ENCODE data around the gene KAZN. TPM values are rescaled to one million over a fixed set of nuclear protein-coding genes. Genes with fewer than 3 reads are reported as not detected.

KAZN gene
- total RNA-seq, 1 donor, result 3.9 TPM

DNA sequence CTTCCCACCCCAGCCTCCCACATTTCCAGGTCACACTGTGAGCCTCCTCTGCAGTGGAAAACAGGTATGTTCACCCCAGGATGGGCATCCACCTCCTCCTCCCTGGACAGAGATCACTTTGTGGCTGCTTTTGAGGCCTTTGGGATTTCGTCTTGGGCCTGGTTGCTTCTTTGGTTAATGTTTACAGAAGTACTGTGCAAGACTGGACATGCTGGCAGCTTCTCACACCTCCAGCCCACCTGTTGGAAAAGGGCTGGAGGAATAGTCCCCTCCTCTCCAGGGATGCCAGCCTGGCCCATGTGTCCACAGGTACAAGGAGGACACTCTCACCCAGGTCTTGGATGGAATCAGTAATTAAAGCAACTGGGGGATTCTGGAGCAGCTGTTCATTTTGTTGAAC, 56.1 kb downstream of the KAZN start:
- DNase-seq (ENCODE audit: low read depth), result no peak
- TF ChIP-seq, protein P1, sequence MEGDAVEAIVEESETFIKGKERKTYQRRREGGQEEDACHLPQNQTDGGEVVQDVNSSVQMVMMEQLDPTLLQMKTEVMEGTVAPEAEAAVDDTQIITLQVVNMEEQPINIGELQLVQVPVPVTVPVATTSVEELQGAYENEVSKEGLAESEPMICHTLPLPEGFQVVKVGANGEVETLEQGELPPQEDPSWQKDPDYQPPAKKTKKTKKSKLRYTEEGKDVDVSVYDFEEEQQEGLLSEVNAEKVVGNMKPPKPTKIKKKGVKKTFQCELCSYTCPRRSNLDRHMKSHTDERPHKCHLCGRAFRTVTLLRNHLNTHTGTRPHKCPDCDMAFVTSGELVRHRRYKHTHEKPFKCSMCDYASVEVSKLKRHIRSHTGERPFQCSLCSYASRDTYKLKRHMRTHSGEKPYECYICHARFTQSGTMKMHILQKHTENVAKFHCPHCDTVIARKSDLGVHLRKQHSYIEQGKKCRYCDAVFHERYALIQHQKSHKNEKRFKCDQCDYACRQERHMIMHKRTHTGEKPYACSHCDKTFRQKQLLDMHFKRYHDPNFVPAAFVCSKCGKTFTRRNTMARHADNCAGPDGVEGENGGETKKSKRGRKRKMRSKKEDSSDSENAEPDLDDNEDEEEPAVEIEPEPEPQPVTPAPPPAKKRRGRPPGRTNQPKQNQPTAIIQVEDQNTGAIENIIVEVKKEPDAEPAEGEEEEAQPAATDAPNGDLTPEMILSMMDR (IDR thresholded peaks at IDR 0.05; ENCODE audit: insufficient read depth, low read length), result no peak
- no peak overlapping the region for H3K4me3 ChIP-seq (ENCODE audit: low read depth, low read length)

DNA sequence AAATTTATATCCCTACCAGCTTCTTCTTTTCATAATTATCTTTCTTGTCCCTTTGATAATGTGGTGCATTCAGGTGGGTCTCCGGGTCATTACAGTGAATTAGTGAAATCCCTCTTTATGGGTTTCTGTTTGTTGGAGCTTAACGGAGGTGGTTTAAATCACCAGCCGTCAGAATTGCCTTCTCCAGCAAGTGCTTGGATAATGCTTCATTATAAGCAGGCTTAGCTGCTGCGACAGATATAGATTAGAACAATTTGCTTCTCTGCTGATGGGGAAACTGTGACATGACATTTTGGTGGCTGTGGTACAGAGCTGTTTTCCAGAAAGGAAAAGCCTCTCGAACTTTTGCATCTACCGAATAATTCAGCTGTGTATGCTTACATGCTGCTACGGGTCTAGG, 56.9 kb downstream of the KAZN start:
- no peak for DNase-seq (ENCODE audit: low read depth)
- TF ChIP-seq, protein P1 (IDR thresholded peaks at IDR 0.05; ENCODE audit: insufficient read depth, low read length), result no peak
- H3K4me3 ChIP-seq (ENCODE audit: low read depth, low read length), result no peak overlapping the region

DNA sequence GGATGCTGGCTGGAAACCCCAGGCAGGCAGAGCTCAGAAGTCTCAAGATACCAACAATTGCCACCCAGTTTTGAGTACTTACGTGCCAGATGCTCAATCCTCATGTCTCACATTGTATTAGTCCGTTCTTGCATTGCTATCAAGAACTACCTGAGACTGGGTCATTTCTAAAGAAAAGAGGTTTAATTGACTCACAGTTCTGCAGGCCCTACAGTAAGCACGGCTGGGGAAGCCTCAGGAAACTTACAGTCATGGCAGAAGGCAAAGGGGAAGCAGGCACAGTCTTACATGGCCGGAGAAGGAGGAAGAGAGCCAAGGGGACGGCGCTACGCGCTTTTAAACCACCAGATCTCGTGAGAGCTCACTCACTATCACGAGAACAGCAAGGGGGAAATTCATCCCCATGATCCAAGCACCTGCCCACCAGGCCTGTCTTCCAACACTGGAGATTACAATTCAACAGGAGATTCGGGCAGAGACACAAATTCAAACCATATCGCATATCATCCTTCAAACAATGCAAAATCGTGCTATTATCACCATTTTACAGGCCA, 58.0 kb downstream of the KAZN start:
- TF ChIP-seq, protein P1 (IDR thresholded peaks at IDR 0.05; ENCODE audit: insufficient read depth, low read length), result no peak
- DNase-seq (ENCODE audit: low read depth), result no peak
- no peak overlapping the region for H3K4me3 ChIP-seq (ENCODE audit: low read depth, low read length)

DNA sequence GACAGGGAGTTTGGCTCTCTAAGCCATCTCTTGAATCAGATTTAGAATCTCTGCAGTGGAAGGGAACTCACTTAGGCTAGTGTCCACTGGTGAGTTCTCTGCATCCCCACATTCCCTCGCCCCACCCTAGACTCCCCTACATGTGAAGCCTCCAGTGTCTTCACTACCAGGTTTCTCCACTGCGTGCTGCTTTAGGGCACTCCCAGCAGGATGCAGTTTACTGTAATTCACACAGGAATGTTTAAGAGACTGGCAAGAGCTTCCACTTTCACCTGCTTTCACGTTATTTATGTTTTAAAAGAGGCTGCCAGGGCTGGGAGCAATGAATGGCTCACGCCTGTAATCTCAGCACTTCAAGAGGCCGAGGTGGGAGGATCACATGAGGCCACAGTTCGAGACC, 60.2 kb downstream of the KAZN start:
- TF ChIP-seq, protein P1 (IDR thresholded peaks at IDR 0.05; ENCODE audit: insufficient read depth, low read length), result no peak
- no peak overlapping the region for H3K4me3 ChIP-seq (ENCODE audit: low read depth, low read length)
- no peak for DNase-seq (ENCODE audit: low read depth)

DNA sequence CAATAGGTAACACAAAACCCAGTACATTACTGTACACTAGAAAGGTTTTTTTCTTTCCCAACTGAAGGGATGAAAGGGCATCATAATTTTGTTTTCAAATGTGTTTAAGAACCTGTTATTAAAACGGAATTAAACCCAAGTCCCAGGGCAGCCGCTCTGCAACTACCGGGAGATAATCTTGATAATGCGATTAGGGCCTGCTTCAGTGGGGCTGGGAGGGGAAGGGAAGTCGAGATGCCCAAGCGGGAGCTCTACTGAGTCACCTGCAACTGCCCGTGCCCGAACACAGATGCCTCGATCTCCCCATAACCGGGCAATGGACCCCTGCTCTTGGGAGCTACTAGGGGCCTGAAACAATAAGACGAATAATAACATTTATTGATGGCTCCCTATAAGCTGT, 61.4 kb downstream of the KAZN start:
- TF ChIP-seq, protein P1 (IDR thresholded peaks at IDR 0.05; ENCODE audit: insufficient read depth, low read length), result no peak
- DNase-seq (ENCODE audit: low read depth), result no peak
- H3K4me3 ChIP-seq (ENCODE audit: low read depth, low read length), result no peak overlapping the region

DNA sequence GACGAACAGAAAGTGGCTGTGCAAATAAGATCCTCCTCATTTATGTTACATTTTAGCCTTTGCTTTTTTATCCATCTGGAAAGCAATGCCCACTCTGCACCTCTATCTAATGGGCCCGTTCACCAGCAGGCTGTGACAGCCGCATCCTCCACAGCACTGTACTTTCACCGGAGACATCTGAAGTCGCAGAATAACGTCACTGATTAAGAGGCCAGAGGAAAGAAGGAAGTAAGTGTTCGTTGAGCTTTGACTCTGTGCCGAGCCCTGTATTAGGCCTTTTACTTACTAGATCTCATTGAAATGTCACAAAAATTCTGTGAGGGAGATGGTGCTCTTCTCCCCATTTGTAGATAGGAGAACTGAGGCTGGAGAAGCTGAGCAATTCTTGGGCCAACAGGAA, 62.3 kb downstream of the KAZN start:
- peak overlapping the region; percentile 9 for H3K4me3 ChIP-seq (ENCODE audit: low read depth, low read length)
- TF ChIP-seq, protein P1 (IDR thresholded peaks at IDR 0.05; ENCODE audit: insufficient read depth, low read length), result no peak

DNA sequence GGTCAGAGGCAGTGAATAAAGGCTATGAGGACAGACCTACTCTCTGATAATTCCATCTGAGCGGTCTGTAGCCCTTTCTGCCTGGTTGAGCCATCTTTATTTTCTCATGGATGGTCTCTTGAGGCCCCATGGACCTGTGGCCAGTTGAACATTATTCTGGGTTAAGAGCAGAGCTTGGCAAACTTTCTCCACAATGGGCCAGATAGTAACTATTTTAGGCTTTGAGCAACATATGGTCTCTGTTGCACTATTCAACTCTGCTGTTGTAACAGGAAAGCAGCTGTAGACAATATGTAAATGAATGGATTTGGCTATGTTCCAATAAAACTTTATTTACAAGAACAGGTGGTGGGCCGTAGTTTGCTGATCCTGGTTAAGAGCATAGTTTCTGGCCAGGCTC, 62.7 kb downstream of the KAZN start:
- no peak overlapping the region for H3K4me3 ChIP-seq (ENCODE audit: low read depth, low read length)
- TF ChIP-seq, protein P1 (IDR thresholded peaks at IDR 0.05; ENCODE audit: insufficient read depth, low read length), result no peak
- peak; percentile 61 for DNase-seq (ENCODE audit: low read depth)

More for the DNA sequence above, 62.3 kb downstream of the KAZN start:
- DNase-seq (ENCODE audit: low read depth), result peak; percentile 5

Measured in fibroblast of the aortic adventitia (primary cell).